K562 (cell line): ENCODE measurements around the gene SRSF1. TPM values are rescaled to one million over a fixed set of nuclear protein-coding genes. Genes with fewer than 3 reads are reported as not detected.

Experiments used
- ATF7 ChIP-seq: fragments of 450-650 bp; IDR thresholded peaks from 2 replicates; pipeline ENCODE4 v1.7.1; 2014; ENCODE audit warnings: mild to moderate bottlenecking, moderate library complexity
- BRD4 ChIP-seq: fragments of 200-600 bp; sonication (generic); IDR thresholded peaks from 2 replicates; pipeline ENCODE4 v1.6.1; 2017; ENCODE audit warnings: inconsistent platforms
- CHD1 ChIP-seq: fragments of 200-600 bp; sonication (generic); IDR thresholded peaks from one replicate; pipeline ENCODE4 v1.6.1; 2012; ENCODE audit warnings: mild to moderate bottlenecking, moderate library complexity, low read length, inconsistent platforms
- CLOCK ChIP-seq: fragments of 250-450 bp; sonication (Bioruptor Pico); IDR thresholded peaks from 2 replicates; pipeline ENCODE4 v1.4.0; 2020; ENCODE audit warnings: mild to moderate bottlenecking, moderate library complexity, borderline replicate concordance
- ETS2 ChIP-seq: IDR thresholded peaks from 2 replicates; pipeline ENCODE4 v1.6.1; 2016; ENCODE audit warnings: borderline replicate concordance, missing genetic modification characterization, mild to moderate bottlenecking, moderate library complexity, missing compliant biosample characterization; ENCODE audit not compliant: poor library complexity, severe bottlenecking
- FOXJ3 ChIP-seq: sonication (generic); formaldehyde crosslinking; IDR thresholded peaks from 2 replicates; pipeline ENCODE4 v1.4.0; 2020; ENCODE audit warnings: mild to moderate bottlenecking, missing genetic modification reagents
- GTF2E2 ChIP-seq: fragments of 200-800 bp; sonication (Bioruptor generic); IDR thresholded peaks from 2 replicates; pipeline ENCODE4 v1.6.1; 2016; ENCODE audit warnings: missing genetic modification characterization, missing compliant biosample characterization
- MEIS2 ChIP-seq: fragments of 450-650 bp; IDR thresholded peaks from 2 replicates; pipeline ENCODE4 v1.6.1; 2014; ENCODE audit warnings: mild to moderate bottlenecking; ENCODE audit not compliant: partially characterized antibody
- MXD1 ChIP-seq: fragments of 250-450 bp; sonication (Bioruptor Pico); IDR thresholded peaks from 2 replicates; pipeline ENCODE4 v1.8.0; 2021; ENCODE audit warnings: borderline replicate concordance, mild to moderate bottlenecking, moderate library complexity; ENCODE audit not compliant: poor library complexity, severe bottlenecking
- RERE ChIP-seq: sonication (generic); formaldehyde crosslinking; IDR thresholded peaks from 2 replicates; pipeline ENCODE4 v1.8.0; 2023; ENCODE audit warnings: missing genetic modification reagents, mild to moderate bottlenecking, borderline replicate concordance
- SAFB ChIP-seq: fragments of 200-400 bp; formaldehyde crosslinking; IDR thresholded peaks from 2 replicates; pipeline ENCODE4 v1.6.1; 2017; ENCODE audit warnings: low read depth, low read length, borderline replicate concordance
- ZFP36 ChIP-seq: fragments of 150-350 bp; IDR thresholded peaks from 2 replicates; pipeline ENCODE4 v1.6.1; 2018; ENCODE audit warnings: low read length, low read depth; ENCODE audit not compliant: partially characterized antibody
- ZNF436 ChIP-seq: fragments of 250-450, 450-650 bp; sonication (Bioruptor Pico); formaldehyde crosslinking; IDR thresholded peaks from 2 replicates; pipeline ENCODE4 v1.7.0; 2020; ENCODE audit warnings: mild to moderate bottlenecking
- ZNF766 ChIP-seq: fragments of 200-800 bp; sonication (Bioruptor generic); conservative IDR thresholded peaks from 2 replicates; pipeline ENCODE4 v1.6.1; 2016; ENCODE audit warnings: missing genetic modification characterization, missing compliant biosample characterization
- ZZZ3 ChIP-seq: fragments of 450-650 bp; IDR thresholded peaks from 2 replicates; pipeline ENCODE4 v1.6.1; 2016; ENCODE audit warnings: antibody characterized with exemption, mild to moderate bottlenecking, moderate library complexity
- polyA plus RNA-seq, 8 experiments: library from polyadenylated mRNA; depleted of rRNA in 4 of 8; stranded (reverse) in 5 of 8; unstranded in 3 of 8; fragments of >200 nt; fragmentation: Nextera tagmentation in 2 of 8; fragmentation: Illumina TruSeq in 1 of 8; extraction: Ambion mirVana in 2 of 8; extraction: Trizol in 1 of 8; gene quantifications; 2 replicates each; pipeline versions ENCODE4 v1.2.1 to v1.2.3, GENCODE V29; 2011 to 2014; ENCODE audit warnings: inconsistent platforms in 1 of 8, missing spikeins in 1 of 8
- total RNA-seq, 7 experiments: library from RNA; depleted of rRNA in 6 of 7; stranded (reverse); fragments of >200 nt in 6 of 7; fragmentation: Illumina TruSeq in 2 of 7; extraction: Trizol in 2 of 7; gene quantifications; 2 replicates each; pipeline versions ENCODE4 v1.2.1 to v1.2.3, GENCODE V29; 2011 to 2021; ENCODE audit warnings: low replicate concordance in 1 of 7

SRSF1 gene
- total and polyA plus RNA-seq, 9 of the 15 experiments (the other 6 are each of a cell fraction or from before 2014, with no cell fraction given), result 77.8 to 559 (median 442) TPM

GRCh38 chr17:58006924-58007780, at the start of gene SRSF1 (continued):
- TF ChIP-seq CLOCK (CRISPR knock-in tag) (no peak), MXD1 (CRISPR knock-in tag) (no peak), CHD1 (peak; percentile 97), RERE (CRISPR knock-in tag) (no peak), SAFB (peak; percentile 49; the same call in 1 of the 2 replicates), GTF2E2 (tag) (peak; percentile 88; the same call in 1 of the 2 replicates), ZZZ3 (peak; percentile 93), ZNF436 (CRISPR knock-in tag) (no peak), ZFP36 (no peak), ATF7 (peak; percentile 97), MEIS2 (peak; percentile 96), ETS2 (tag) (no peak), FOXJ3 (no peak), ZNF766 (CRISPR knock-in tag) (peak; percentile 86; the same call in 1 of the 2 replicates), BRD4 (peak; percentile 98)
